AG20443 (cell line): Measurements from ENCODE around the gene LRIT3.

Experiments used
- DNase-seq: peaks from one replicate; pipeline ENCODE4 v3.0.0; 2012; ENCODE audit warnings: low spot score, mixed read lengths

The LRIT3 gene

GRCh38 chr4:109847896-109848442 lies at the start of gene LRIT3:
Gene LRIT3 (plus strand): TSS chr4:109848107. CDS start chr4:109848202, 95 bp downstream.
- no peak for DNase-seq

DNA sequence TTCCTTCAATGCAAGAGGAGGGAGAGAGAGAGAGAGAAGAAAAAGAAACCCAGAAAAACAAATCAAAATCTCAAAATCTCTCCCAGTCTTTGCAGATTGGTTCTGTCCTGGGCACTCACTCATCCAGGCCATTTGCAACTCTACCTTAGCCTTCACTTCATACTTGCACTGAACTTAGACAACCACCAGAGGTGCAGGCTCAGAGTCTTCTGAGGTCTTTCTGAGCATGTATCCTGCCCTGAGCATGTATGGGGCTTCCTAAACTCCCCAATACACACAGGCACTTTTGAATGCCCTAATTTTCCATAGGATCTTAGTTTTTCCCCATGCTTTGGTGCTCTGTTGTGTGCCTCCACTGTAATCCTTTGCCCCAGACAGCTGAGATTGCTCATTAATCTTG lies 49.0 kb upstream of the LRIT3 start:
- DNase-seq = no peak

GRCh38 chr4:109801099-109801789 lies 46.7 kb upstream of the LRIT3 start:
- no peak for DNase-seq

- DNase-seq = peak; percentile 31
These were observed 46.0 kb upstream of the LRIT3 start, which contains the start of gene CFI for GRCh38 chr4:109801895-109802319. Gene CFI (minus strand): TSS chr4:109801999. CDS start chr4:109801971, 28 bp downstream.

- peak; percentile 43 for DNase-seq
These were observed 43.9 kb upstream of the LRIT3 start for GRCh38 chr4:109803924-109804571.

- DNase-seq = no peak
These were observed 38.3 kb upstream of the LRIT3 start for GRCh38 chr4:109809655-109810054.

- DNase-seq = no peak
These were observed 37.1 kb upstream of the LRIT3 start for GRCh38 chr4:109810552-109811387.

- DNase-seq = no peak
These were observed 36.2 kb upstream of the LRIT3 start for GRCh38 chr4:109811707-109812106.

GRCh38 chr4:109815151-109816081 lies 32.5 kb upstream of the LRIT3 start, which contains the start of gene GAR1:
Gene GAR1 (plus strand): TSS chr4:109815762. CDS start chr4:109816165, 403 bp downstream.
- DNase-seq = peak; percentile 95

GRCh38 chr4:109816082-109816442 lies 31.8 kb upstream of the LRIT3 start:
- DNase-seq = peak; percentile 24

- DNase-seq = no peak
These were observed 31.0 kb upstream of the LRIT3 start for GRCh38 chr4:109816894-109817293.

GRCh38 chr4:109818268-109818667 lies 29.6 kb upstream of the LRIT3 start:
- no peak for DNase-seq

- no peak for DNase-seq
These were observed 27.3 kb upstream of the LRIT3 start for GRCh38 chr4:109820563-109820962.

DNA sequence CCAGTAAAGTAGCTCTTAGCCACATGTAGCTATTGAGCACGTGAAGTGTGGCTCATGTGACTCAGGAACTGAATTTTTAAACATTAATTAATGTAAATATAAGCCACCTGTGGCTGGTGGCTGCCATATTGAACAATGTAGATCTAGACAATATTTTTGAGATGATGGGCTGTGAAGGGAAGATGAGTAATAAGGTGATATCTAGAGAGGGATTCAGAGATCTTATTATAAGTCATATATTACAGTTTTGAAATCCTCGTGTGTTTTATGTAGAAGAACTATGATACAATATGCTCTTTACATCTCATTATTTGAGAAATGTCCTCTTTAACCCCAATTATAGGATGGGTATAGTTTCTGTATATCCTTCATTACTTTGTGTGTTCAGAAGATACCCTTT lies 26.7 kb upstream of the LRIT3 start:
- DNase-seq = no peak

- peak; percentile 19 for DNase-seq
These were observed 21.2 kb upstream of the LRIT3 start for GRCh38 chr4:109826719-109827118.

- DNase-seq = no peak
These were observed 20.2 kb upstream of the LRIT3 start, which contains the start of gene RRH for GRCh38 chr4:109827672-109828071. Gene RRH (plus strand): TSS chr4:109827972. CDS start chr4:109828028, 56 bp downstream.

- DNase-seq = no peak
These were observed 14.2 kb upstream of the LRIT3 start for GRCh38 chr4:109833756-109834155.

DNA sequence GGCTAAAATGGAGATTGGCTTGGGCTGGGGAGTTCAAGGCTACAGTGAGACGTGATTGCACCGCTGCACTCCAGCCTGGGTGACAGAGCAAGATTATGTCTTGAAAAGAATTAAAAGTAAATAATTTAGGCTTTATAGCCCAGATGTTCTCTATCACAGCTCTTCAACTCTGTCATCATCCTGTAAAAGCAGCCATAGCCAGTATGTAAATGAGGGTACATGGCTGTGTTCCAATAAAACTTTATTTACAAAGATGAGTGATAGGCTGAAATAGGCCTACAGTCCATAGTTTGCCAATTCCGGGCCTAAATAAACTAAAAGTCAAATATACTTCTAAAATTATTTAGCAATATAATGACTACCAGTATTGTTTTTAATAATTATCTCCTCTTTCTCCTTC lies 10.9 kb upstream of the LRIT3 start:
- DNase-seq = no peak

DNA sequence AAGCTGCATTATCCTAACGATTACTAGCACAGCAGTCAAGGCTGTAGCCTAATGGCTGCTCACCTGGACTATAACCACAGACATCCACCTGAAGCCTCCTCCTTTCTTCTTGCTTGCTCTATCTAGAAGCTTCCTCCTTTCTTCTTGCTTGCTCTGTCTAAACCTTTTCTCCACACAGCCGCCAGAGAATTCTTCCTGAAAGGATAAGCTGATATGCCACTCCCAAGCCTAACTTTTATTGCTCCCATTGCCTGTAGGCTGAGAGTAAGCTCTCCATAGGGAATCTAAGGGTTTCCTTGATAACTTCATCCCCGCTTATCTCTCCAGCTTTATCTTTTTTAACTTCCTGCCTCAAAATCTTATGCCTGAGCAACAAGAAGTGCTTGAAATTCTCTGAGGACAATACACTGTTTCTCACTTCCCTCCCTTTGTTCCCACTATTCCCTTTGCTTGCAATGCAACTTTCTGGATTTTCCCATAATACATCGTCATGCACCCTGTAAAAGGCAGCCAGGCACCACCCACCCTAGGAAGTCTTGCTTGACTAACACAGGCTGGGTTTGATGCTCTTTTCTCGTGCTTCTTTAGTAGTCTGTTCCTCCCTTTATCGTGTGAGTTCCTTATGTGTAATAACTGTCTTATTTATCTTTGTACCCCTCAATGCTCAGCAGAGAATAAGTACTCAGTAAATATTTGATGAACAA lies 1.4 kb upstream of the LRIT3 start:
- DNase-seq = no peak

DNA sequence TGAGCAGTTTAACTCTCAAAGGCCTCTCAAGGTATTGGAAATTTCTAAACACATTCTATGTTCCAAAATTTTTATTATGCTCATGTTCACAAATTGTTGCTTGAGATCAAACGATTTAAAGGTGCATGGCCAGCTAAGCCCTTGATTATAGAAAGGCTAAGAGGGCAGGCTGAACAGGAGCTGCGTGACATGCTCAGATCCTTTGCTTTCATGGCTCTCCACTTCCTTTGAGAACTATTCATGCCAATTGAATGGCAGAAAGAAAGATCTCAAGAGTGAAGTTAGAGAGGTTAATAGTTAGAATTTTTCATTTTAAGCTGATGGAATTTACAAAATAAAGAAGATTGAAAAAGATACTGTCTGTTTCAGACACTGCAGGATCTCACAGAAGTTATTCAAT lies 594 bp downstream of the LRIT3 start:
- DNase-seq = no peak
